C4-2B (cell line): ENCODE measurements around the gene BCLAF1.

ENCODE experiments used
- CTCF ChIP-seq: fragments of 450-650 bp; conservative IDR thresholded peaks from 2 replicates; pipeline ENCODE4 v1.5.1; 2017; ENCODE audit warnings: mild to moderate bottlenecking
- ZFX ChIP-seq: fragments of 450-650 bp; IDR thresholded peaks from 2 replicates; pipeline ENCODE4 v1.6.1; 2017

DNA sequence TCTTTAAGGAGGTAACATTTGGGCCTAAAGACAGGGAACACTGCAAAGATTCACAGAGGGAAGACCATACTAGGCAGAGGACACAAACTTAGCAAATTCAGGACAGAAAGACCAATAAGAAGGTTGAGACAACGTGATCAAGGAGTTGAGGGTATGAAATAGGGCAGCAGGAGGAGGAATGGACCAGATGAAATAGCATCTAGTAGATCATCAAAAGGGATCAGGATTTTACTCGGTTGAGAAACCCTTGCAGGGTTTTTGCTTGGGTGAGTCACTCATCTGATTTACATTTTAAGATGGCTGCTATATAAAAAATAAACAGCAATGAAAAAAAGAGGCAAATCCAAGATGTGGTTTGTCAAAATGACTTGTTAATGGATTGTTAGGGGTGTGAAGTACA is 4.7 kb downstream of the BCLAF1 start:
- no peak for TF ChIP-seq CTCF
- no peak for TF ChIP-seq ZFX
